Measurements from ENCODE around the gene RHOB. TPM values are rescaled to one million over a fixed set of nuclear protein-coding genes. Genes with fewer than 3 reads are reported as not detected.

Gene RHOB
- total and polyA plus RNA-seq, 2 of the 13 experiments (the other 11 are each of a cell fraction or from before 2014, with no cell fraction given): 192 to 268 TPM

DNA sequence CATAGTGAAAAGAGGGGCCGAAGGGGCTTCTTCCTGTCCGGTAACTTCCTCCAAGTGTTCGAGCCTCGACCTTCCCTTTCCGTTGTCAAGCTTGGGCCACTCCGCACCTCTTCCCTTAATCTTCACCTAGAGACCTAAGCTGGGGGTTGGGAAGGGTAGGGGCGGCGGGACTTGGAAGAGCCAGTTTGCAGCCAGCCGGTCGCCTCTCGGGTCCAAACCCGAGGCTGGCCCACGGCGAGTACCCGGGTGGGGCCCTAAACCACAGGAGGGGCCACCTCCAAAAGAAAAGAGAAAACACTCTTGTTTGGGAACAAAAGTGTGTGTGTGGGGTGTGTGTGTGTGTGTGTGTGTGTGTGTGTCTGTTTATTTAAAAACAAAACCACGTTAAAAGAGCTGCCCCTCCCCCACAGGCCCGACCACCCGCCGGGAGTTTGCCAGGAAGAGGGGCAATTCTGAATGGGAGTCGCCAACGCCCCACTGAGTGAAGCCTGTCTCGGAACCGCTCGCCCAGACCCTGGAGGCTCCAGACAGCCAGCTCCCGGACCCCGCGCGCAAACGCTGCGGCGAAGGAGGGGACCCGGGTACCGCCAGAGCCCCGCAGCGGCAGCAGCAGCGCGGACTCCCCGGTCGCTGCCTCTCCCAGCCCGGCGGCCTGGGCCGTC, 488 bp upstream of the RHOB start (continued):
- TF ChIP-seq FOXO4 (CRISPR knock-in tag; conservative IDR thresholded peaks at IDR 0.05) (no peak), MAFG (CRISPR knock-in tag; IDR thresholded peaks at IDR 0.05) (no peak; the same call in 1 of the 2 replicates), NRL (CRISPR knock-in tag; IDR thresholded peaks at IDR 0.05; ENCODE audit: borderline replicate concordance) (peak; percentile 70; the same call in 1 of the 2 replicates), ZBTB40 (IDR thresholded peaks at IDR 0.05) (no peak), ZBTB40 (CRISPR knock-in tag; IDR thresholded peaks at IDR 0.05) (peak; percentile 28; the same call in 1 of the 2 replicates), ZNF550 (CRISPR knock-in tag; IDR thresholded peaks at IDR 0.05; ENCODE audit: borderline replicate concordance) (no peak), ZBTB33 (CRISPR knock-in tag; IDR thresholded peaks at IDR 0.05) (no peak), MEF2D (CRISPR knock-in tag; IDR thresholded peaks at IDR 0.05) (no peak)
- TF ChIP-seq, protein P1, sequence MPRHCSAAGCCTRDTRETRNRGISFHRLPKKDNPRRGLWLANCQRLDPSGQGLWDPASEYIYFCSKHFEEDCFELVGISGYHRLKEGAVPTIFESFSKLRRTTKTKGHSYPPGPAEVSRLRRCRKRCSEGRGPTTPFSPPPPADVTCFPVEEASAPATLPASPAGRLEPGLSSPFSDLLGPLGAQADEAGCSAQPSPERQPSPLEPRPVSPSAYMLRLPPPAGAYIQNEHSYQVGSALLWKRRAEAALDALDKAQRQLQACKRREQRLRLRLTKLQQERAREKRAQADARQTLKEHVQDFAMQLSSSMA (CRISPR knock-in tag; IDR thresholded peaks at IDR 0.05): peak; percentile 72; the same call in 1 of the 2 replicates
- TF ChIP-seq, protein P2, sequence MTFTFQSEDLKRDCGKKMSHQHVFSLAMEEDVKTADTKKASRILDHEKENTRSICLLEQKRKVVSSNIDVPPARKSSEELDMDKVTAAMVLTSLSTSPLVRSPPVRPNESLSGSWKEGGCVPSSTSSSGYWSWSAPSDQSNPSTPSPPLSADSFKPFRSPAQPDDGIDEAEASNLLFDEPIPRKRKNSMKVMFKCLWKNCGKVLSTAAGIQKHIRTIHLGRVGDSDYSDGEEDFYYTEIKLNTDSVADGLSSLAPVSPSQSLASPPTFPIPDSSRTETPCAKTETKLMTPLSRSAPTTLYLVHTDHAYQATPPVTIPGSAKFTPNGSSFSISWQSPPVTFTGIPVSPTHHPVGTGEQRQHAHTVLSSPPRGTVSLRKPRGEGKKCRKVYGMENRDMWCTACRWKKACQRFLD (CRISPR knock-in tag; IDR thresholded peaks at IDR 0.05; ENCODE audit: borderline replicate concordance): no peak
- TF ChIP-seq, protein P3, sequence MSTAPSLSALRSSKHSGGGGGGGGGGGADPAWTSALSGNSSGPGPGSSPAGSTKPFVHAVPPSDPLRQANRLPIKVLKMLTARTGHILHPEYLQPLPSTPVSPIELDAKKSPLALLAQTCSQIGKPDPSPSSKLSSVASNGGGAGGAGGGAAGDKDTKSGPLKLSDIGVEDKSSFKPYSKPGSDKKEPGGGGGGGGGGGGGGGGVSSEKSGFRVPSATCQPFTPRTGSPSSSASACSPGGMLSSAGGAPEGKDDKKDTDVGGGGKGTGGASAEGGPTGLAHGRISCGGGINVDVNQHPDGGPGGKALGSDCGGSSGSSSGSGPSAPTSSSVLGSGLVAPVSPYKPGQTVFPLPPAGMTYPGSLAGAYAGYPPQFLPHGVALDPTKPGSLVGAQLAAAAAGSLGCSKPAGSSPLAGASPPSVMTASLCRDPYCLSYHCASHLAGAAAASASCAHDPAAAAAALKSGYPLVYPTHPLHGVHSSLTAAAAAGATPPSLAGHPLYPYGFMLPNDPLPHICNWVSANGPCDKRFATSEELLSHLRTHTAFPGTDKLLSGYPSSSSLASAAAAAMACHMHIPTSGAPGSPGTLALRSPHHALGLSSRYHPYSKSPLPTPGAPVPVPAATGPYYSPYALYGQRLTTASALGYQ (CRISPR knock-in tag; IDR thresholded peaks at IDR 0.05): no peak
